ENCODE data around the gene CBX1. TPM values are rescaled to one million over a fixed set of nuclear protein-coding genes. Genes with fewer than 3 reads are reported as not detected.

The CBX1 gene
- total RNA-seq, 1 donor from 2014 or later, result 20.2 TPM

DNA sequence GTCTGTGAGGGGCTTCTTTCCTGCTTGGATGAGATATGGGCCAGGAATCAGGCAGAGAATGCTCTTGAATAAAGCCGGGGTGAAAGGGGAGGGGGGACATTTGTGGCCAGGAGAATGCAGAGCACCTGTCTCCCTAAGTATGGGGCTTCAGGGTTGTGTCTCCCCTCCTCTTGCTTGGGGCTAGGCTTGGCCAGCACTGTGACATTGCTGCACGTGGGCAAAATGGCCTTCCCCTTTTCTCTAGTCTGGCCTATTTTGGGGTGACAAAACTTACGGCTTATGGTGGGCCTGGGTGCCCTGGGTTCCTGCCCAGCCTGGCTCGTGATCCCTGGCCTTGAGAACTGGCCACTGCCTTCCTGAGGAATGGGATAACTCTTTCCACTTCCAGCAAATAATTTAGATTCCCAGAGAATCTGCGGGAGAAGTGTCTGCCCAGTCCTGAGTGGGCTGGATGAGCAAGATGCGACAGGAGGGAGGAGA lies 47.5 kb downstream of the CBX1 start:
- peaks cover 29 to 49% of the 10 kb centered on the region in 2 donors for H3K36me3 ChIP-seq
- intact Hi-C loops (cut with DNase I), result loop anchor here (2.0 to 10.0 kb wide), 2 partner anchors 17 to 1141 kb away; partner anchors contain the start of gene COPZ2
- no peak for DNase-seq (ENCODE audit: low spot score in 2 of 2)

DNA sequence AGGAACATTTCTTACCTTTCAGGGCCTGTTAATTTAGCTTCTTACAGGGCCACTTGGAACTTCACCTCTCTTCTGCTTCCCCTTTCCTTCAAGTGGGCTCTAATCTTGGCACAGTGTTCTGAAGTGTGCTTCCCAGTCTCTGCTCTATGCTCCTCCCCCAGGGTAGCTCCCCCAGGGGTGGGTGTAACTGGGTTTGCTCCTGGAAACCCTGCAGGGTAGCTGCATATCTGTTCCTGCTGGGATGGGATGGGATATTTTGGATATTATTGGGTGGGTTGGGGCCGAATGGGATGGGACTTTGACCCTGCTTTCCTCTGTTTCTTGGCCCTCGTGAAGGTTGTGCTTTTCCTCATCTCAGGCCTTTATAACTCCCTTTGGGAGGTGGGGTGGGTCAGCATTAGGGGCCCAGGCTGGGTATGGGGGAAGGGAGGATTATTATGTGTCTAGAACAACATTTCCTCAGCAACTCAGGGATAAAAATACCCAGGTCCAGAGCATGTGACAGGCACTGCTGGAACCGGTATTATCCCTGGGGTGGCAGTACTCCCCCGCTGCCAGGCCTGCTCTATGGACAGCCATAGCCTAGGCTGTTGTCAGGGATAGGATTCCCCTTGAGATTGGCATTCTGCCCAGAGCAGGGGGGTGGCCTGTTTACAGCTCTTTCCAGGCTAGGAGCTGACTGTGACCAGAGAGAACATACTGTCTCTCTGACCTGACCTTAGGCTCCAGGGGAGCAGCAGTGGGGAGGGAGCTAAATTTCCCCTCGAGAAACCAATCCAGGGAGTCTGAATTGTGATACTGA lies 48.1 kb downstream of the CBX1 start:
- no peaks in the 10 kb centered on the region for H3K27me3 ChIP-seq
- peak; percentile 45 to 77 for DNase-seq (ENCODE audit: low spot score in 2 of 2)
- TF ChIP-seq CTCF (IDR thresholded peaks at IDR 0.05), result no peak
- H3K36me3 ChIP-seq, result peaks cover 22 to 43% of the 10 kb centered on the region in 2 donors
- peaks cover 47 to 66% of the 10 kb centered on the region in 2 donors for H3K4me1 ChIP-seq
- no peaks in the 10 kb centered on the region for H3K9me3 ChIP-seq
- intact Hi-C loops (cut with DNase I), result loop anchor here (2.0 to 10.0 kb wide), 2 partner anchors 16 to 1142 kb away; partner anchors contain the start of gene COPZ2
- peak overlapping the region; percentile 39 to 88 for H3K4me3 ChIP-seq
- H3K27ac ChIP-seq, result peak overlapping the region; percentile 90 to 95

More for the DNA sequence above, 47.5 kb downstream of the CBX1 start:
- Histone ChIP-seq H3K4me3 (peak overlapping the region; percentile 37 to 88), H3K9me3 (no peaks in the 10 kb centered on the region), H3K27me3 (no peaks in the 10 kb centered on the region), H3K27ac (peak overlapping the region; percentile 90 to 95), H3K4me1 (peaks cover 47 to 66% of the 10 kb centered on the region in 2 donors)
- no peak for TF ChIP-seq CTCF (IDR thresholded peaks at IDR 0.05)

DNA sequence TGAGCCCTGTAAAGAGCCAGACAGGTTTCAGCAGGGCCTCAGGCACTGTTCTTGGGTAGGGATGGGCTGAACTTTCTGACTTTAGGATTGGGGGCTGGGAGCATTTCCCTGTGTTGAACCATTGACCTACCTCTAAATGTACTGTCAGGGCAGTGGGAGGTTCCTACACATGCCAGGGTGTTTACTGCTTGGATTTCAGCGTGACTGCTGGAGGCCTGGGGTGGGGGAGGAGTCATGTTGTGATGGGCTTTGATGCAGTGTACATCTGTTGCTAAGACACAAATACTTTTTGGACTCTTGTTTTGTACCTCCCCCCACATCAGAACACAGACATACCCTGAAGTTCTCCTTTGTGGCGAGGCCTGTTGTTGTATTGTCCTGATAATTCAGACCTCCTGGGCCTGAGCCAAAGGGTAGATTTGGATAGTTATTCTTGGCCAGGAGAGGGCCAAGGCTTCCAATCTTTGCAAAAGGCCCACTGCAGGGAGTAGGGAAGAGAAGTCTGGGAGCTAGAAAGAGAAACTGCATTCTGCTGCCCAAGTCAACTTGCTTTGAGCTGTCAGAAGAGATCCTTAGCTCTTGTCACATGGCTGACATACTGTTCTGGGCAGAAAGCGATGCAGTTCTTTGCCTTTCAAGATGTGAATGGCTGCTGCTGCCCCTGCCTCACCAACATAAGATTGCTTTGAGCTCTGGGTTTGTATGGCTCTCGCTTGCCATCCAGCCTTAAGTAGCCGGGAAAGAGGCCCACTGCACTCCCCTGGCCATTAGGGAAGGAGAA lies 49.4 kb downstream of the CBX1 start:
- peak overlapping the region; percentile 39 to 88 for H3K4me3 ChIP-seq
- H3K27ac ChIP-seq, result peak overlapping the region; percentile 90 to 95
- H3K9me3 ChIP-seq, result no peaks in the 10 kb centered on the region
- DNase-seq (ENCODE audit: low spot score in 2 of 2), result peak in 1 of 2 donors; percentile 81
- intact Hi-C loops (cut with DNase I), result loop anchor here (2.0 to 10.0 kb wide), 2 partner anchors 15 to 1143 kb away; partner anchors contain the start of gene COPZ2
- no peaks in the 10 kb centered on the region for H3K27me3 ChIP-seq
- TF ChIP-seq CTCF (IDR thresholded peaks at IDR 0.05), result no peak
- peaks cover 47 to 66% of the 10 kb centered on the region in 2 donors for H3K4me1 ChIP-seq
- peaks cover 10 to 30% of the 10 kb centered on the region in 2 donors for H3K36me3 ChIP-seq

DNA sequence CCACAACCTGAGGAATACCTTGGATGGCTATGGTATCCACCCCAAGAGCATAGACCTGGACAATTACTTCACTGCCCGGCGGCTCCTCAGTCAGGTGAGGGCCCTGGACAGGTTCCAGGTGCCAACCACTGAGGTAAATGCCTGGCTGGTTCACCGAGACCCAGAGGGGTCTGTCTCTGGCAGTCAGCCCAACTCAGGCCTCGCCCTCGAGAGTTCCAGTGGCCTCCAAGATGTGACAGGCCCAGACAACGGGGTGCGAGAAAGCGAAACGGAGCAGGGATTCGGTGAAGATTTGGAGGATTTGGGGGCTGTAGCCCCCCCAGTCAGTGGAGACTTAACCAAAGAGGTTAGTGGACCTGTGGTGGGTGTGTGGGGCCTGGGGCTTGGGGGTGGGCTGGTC lies 50.0 kb downstream of the CBX1 start:
- no peak for DNase-seq (ENCODE audit: low spot score in 2 of 2)
- peak overlapping the region; percentile 39 to 88 for H3K4me3 ChIP-seq
- peaks cover 47 to 71% of the 10 kb centered on the region in 2 donors for H3K4me1 ChIP-seq

More for the DNA sequence above, 50.0 kb downstream of the CBX1 start:
- intact Hi-C loops (cut with DNase I), result loop anchor here (10.0 kb wide), 1 partner anchor 1144 kb away; no protein-coding TSS in a partner anchor
- TF ChIP-seq CTCF (IDR thresholded peaks at IDR 0.05), result no peak
- no peaks in the 10 kb centered on the region for H3K9me3 ChIP-seq
- no peaks in the 10 kb centered on the region for H3K27me3 ChIP-seq
- H3K36me3 ChIP-seq, result peaks cover 4 to 24% of the 10 kb centered on the region in 2 donors
- peak overlapping the region; percentile 90 to 95 for H3K27ac ChIP-seq
